K562 (cell line): ENCODE results near the gene CISD3. TPM values are rescaled to one million over a fixed set of nuclear protein-coding genes. Genes with fewer than 3 reads are reported as not detected.

Experiments used
- CBFB ChIP-seq: sonication (generic); formaldehyde crosslinking; IDR thresholded peaks from 2 replicates; pipeline ENCODE4 v1.4.0; 2020; ENCODE audit warnings: mild to moderate bottlenecking, missing genetic modification reagents
- DACH1 ChIP-seq: fragments of 450-650 bp; IDR thresholded peaks from 2 replicates; pipeline ENCODE4 v1.6.1; 2018; ENCODE audit not compliant: partially characterized antibody
- KLF13 ChIP-seq: fragments of 450-650 bp; IDR thresholded peaks from 2 replicates; pipeline ENCODE4 v1.6.1; 2016; ENCODE audit warnings: missing genetic modification characterization, low read depth, mild to moderate bottlenecking, missing compliant biosample characterization, moderate library complexity, borderline replicate concordance
- KLF16 ChIP-seq: IDR thresholded peaks from 2 replicates; pipeline ENCODE4 v1.6.1; 2016; ENCODE audit warnings: antibody characterized with exemption
- SMARCB1 ChIP-seq: IDR thresholded peaks from 2 replicates; pipeline ENCODE4 v1.6.1; 2011; ENCODE audit warnings: improper control_type of control experiment, low read depth; ENCODE audit not compliant: insufficient read length
- TFAM ChIP-seq: fragments of 250-450 bp; sonication (Bioruptor Pico); conservative IDR thresholded peaks from 2 replicates; pipeline ENCODE4 v1.5.0; 2021; ENCODE audit warnings: mild to moderate bottlenecking, moderate library complexity
- ZNF184 ChIP-seq: sonication (generic); formaldehyde crosslinking; IDR thresholded peaks from 2 replicates; pipeline ENCODE4 v1.5.0; 2020; ENCODE audit warnings: missing genetic modification reagents
- polyA plus RNA-seq, 8 experiments: library from polyadenylated mRNA; depleted of rRNA in 4 of 8; stranded (reverse) in 5 of 8; unstranded in 3 of 8; fragments of >200 nt; fragmentation: Nextera tagmentation in 2 of 8; fragmentation: Illumina TruSeq in 1 of 8; extraction: Ambion mirVana in 2 of 8; extraction: Trizol in 1 of 8; gene quantifications; 2 replicates each; pipeline versions ENCODE4 v1.2.1 to v1.2.3, GENCODE V29; 2011 to 2014; ENCODE audit warnings: inconsistent platforms in 1 of 8, missing spikeins in 1 of 8
- total RNA-seq, 7 experiments: library from RNA; depleted of rRNA in 6 of 7; stranded (reverse); fragments of >200 nt in 6 of 7; fragmentation: Illumina TruSeq in 2 of 7; extraction: Trizol in 2 of 7; gene quantifications; 2 replicates each; pipeline versions ENCODE4 v1.2.1 to v1.2.3, GENCODE V29; 2011 to 2021; ENCODE audit warnings: low replicate concordance in 1 of 7
- TF ChIP-seq, protein P1 (sequence below): fragments of 450-650 bp; IDR thresholded peaks from 2 replicates; pipeline ENCODE4 v1.6.1; 2016; ENCODE audit warnings: low read depth
- TF ChIP-seq, protein P2 (sequence below), 2 experiments: IDR thresholded peaks; 2 replicates each; pipeline ENCODE4 v1.6.1; 2011; ENCODE audit warnings: borderline replicate concordance in 1 of 2, control low read depth in 1 of 2, low read depth in 1 of 2, low read length in 1 of 2, mild to moderate bottlenecking in 1 of 2, mixed read lengths in 1 of 2, moderate library complexity in 1 of 2; ENCODE audit not compliant: insufficient read depth in 1 of 2, insufficient read length in 1 of 2, poor library complexity in 1 of 2, severe bottlenecking in 1 of 2; ENCODE audit errors: extremely low read depth in 1 of 2

Gene CISD3
- total and polyA plus RNA-seq, 9 of the 15 experiments (the other 6 are each of a cell fraction or from before 2014, with no cell fraction given), result 5.0 to 60.7 (median 15.7) TPM

DNA sequence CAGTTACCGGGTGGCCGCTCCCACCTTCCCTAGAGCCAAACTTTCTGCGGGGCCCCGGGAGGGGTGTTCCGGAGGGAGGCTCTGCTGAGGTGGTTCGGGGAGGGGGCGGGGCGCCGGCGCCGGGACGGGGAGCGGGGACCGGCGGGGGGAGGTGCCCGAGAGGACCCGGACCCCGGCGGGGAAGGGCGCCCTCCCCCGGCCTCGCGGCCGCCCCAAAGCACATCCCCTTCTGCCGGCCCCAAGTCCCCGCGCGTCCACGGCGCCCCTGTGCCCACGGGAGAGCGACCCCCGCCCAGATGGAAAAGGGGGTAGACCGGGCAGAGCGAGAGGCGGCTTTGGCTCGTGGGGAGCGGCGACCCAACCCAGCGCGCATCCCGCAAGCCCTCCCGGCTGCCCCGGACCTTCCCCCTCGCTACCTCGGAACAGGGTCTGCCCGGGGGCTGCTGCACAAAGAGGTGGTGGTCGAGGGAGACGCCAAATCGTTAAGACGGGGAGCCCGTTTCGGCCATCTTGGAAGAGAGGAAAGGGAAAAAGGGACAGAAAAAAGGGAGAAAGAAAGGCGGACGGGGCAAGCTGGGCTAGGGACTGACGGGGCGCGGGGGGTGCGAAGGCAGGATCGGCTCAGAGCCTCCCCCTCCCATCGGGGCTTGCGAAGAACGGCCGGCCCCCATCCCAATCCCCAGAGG is 17.5 kb downstream of the CISD3 start (continued):
- TF ChIP-seq, protein P1, sequence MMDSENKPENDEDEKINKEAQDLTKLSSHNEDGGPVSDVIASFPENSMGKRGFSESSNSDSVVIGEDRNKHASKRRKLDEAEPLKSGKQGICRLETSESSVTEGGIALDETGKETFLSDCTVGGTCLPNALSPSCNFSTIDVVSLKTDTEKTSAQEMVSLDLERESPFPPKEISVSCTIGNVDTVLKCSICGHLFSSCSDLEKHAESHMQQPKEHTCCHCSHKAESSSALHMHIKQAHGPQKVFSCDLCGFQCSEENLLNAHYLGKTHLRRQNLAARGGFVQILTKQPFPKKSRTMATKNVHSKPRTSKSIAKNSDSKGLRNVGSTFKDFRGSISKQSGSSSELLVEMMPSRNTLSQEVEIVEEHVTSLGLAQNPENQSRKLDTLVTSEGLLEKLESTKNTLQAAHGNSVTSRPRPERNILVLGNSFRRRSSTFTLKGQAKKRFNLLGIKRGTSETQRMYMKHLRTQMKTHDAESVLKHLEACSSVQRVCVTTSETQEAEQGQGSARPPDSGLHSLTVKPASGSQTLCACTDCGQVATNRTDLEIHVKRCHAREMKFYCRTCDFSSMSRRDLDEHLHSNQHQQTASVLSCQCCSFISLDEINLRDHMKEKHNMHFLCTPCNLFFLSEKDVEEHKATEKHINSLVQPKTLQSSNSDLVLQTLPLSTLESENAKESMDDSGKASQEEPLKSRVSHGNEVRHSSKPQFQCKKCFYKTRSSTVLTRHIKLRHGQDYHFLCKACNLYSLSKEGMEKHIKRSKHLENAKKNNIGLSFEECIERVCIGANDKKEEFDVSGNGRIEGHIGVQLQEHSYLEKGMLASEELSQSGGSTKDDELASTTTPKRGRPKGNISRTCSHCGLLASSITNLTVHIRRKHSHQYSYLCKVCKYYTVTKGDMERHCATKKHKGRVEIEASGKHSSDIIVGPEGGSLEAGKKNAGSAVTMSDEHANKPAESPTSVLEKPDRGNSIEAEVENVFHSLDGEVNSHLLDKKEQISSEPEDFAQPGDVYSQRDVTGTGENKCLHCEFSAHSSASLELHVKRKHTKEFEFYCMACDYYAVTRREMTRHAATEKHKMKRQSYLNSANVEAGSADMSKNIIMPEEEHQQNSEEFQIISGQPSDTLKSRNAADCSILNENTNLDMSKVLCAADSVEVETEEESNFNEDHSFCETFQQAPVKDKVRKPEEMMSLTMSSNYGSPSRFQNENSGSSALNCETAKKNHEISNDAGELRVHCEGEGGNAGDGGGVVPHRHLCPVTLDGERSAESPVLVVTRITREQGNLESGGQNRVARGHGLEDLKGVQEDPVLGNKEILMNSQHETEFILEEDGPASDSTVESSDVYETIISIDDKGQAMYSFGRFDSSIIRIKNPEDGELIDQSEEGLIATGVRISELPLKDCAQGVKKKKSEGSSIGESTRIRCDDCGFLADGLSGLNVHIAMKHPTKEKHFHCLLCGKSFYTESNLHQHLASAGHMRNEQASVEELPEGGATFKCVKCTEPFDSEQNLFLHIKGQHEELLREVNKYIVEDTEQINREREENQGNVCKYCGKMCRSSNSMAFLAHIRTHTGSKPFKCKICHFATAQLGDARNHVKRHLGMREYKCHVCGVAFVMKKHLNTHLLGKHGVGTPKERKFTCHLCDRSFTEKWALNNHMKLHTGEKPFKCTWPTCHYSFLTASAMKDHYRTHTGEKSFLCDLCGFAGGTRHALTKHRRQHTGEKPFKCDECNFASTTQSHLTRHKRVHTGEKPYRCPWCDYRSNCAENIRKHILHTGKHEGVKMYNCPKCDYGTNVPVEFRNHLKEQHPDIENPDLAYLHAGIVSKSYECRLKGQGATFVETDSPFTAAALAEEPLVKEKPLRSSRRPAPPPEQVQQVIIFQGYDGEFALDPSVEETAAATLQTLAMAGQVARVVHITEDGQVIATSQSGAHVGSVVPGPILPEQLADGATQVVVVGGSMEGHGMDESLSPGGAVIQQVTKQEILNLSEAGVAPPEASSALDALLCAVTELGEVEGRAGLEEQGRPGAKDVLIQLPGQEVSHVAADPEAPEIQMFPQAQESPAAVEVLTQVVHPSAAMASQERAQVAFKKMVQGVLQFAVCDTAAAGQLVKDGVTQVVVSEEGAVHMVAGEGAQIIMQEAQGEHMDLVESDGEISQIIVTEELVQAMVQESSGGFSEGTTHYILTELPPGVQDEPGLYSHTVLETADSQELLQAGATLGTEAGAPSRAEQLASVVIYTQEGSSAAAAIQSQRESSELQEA, result no peak
- TF ChIP-seq TFAM (CRISPR knock-in tag), result no peak
- no peak for TF ChIP-seq SMARCB1
- no peak for TF ChIP-seq ZNF184
- TF ChIP-seq CBFB (CRISPR knock-in tag), result no peak
- no peak for TF ChIP-seq KLF13
- TF ChIP-seq KLF16, result no peak
- no peak for TF ChIP-seq DACH1
- TF ChIP-seq, protein P2, sequence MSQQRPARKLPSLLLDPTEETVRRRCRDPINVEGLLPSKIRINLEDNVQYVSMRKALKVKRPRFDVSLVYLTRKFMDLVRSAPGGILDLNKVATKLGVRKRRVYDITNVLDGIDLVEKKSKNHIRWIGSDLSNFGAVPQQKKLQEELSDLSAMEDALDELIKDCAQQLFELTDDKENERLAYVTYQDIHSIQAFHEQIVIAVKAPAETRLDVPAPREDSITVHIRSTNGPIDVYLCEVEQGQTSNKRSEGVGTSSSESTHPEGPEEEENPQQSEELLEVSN (IDR thresholded peaks at IDR 0.05; ENCODE audit: borderline replicate concordance in 1 of 2, extremely low read depth in 1 of 2, insufficient read depth in 1 of 2, insufficient read length in 1 of 2, low read depth in 1 of 2, low read length in 1 of 2, poor library complexity in 1 of 2, severe bottlenecking in 1 of 2), result no peak
